ENCODE results near the gene OR13C4. TPM values are rescaled to one million over a fixed set of nuclear protein-coding genes. Genes with fewer than 3 reads are reported as not detected.

Gene OR13C4
- total RNA-seq, 1 donor from 2014 or later = not detected

Other genes starting within 250 kb of the OR13C4 start
- not detected for gene OR13F1, start 22.9 kb downstream of the OR13C4 start, total RNA-seq
- not detected for gene OR13C3, start 9.6 kb upstream of the OR13C4 start, total RNA-seq
- not detected for gene OR13C8, start 42.0 kb upstream of the OR13C4 start, total RNA-seq
- not detected for gene OR13C5, start 72.2 kb upstream of the OR13C4 start, total RNA-seq
- gene OR13C2, start 78.4 kb upstream of the OR13C4 start, total RNA-seq = not detected
- gene OR13C9, start 91.0 kb upstream of the OR13C4 start, total RNA-seq = 0.62 TPM
- gene OR13D1, start 167.3 kb upstream of the OR13C4 start, total RNA-seq = not detected
- 110 TPM for gene NIPSNAP3A, start 220.5 kb upstream of the OR13C4 start, total RNA-seq
- 15.0 TPM for gene NIPSNAP3B, start 236.9 kb upstream of the OR13C4 start, total RNA-seq

Measured in occipital lobe (tissue), 1 donor.